Middle frontal gyrus (tissue), 1 donor: ENCODE results near the gene AURKB.

Experiments used
- DNase-seq: peaks from one replicate; pipeline ENCODE4 v3.0.0-alpha.2; 2015; ENCODE audit warnings: low spot score; ENCODE audit errors: extremely low spot score

Gene AURKB

DNA sequence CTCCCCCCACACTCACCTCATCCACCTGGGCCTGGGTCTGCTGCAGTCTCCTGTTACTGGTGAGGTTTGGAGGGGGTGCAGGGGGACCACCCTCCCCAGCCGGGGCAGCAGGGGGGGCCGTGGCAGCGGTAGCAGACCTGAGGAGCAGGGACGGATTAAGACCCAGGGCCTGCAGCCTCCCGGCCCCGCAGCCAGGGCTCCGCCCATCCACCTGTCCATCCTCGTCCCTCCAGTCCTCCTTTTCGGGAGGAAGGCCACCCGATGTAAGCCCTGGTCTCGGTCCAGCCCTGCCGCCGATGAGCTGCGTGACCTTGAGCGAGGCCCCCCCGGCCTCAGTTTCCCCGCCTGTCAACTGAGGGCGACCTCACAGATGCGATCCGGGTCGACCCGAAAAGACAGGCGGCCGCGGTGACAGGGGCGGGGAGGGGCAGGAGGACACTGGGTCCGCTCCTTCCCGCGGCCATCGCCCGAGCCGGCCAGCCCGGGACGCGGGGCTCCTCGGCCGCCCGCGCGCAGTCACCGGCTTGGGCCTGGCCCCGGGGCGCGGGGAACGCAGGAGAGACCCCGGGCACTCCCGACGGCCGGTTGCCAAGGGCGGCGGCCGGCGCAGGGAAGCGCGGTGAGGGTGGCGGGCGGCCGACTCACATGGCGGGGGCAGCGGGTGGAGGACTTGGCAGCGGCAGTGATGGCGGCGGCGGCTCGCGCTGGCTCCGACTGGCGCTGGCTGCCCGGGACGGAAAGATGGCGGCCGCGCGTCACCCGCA is 48.0 kb downstream of the AURKB start, which contains the start of gene VAMP2:
VAMP2 (minus strand) TSS at position 716 of the 764 bp plus-strand sequence; CDS start at position 647, 69 bp downstream.
- DNase-seq, result no peak

DNA sequence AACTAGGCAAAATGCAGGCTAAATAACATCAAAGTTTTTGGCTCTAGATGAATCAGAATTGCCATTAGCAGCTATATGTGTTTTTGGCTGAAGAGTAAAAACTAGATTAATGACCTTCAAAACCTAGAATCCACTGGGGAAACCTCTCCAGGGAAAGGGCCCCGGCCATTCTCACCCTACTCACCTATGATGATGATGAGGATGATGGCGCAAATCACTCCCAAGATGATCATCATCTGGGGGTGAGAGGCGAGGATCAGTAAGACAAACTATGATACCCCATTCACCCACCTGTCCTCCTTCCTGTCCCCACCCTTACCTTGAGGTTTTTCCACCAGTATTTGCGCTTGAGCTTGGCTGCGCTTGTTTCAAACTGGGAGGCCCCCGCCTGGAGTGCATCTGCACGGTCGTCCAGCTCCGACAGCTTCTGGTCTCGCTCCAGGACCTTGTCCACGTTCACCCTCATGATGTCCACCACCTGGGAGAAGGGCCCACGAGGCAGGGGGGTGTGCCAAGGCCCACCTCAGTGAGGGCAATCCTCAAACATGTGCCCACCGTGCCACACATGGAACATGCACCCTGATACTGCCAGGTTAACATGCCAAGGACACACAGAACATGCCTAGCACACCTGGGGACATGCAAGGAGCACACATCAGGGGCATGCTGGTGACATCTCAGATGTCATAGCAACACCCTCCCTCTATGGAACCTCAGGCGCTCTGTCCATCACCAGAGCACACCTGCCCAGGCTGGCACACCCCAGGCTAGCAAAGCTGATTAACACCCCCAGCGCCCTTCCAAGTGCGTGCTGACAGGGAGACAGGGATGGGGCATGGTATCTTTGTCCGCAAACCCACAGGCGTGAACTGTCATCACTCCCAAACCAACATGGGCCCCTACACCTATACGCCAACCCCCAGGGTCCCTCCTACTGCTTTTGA is 48.8 kb downstream of the AURKB start:
- no peak for DNase-seq

DNA sequence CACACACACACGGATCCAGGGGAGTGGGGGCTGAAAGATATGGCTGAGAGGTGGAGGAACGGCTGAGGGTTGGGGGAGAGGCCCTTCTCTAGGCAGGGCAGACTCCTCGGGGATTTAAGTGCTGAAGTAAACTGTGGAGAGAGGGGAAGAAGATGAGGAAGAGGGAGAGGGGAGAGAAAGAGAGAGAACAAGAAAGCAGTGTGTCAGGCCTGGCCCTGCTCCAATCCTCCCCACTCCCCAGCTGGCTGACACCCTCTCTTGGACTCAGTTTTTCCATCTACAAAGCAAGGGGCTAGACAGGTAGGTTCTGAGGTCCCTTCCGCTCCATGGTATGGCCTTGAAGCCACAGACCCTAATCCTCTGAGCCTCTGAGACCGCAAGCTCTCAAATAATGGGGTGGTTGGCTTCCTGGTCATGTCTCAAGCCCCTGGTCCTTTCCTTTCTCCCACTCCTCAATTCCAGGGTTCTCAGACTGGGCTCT is 49.6 kb downstream of the AURKB start:
- DNase-seq, result no peak

DNA sequence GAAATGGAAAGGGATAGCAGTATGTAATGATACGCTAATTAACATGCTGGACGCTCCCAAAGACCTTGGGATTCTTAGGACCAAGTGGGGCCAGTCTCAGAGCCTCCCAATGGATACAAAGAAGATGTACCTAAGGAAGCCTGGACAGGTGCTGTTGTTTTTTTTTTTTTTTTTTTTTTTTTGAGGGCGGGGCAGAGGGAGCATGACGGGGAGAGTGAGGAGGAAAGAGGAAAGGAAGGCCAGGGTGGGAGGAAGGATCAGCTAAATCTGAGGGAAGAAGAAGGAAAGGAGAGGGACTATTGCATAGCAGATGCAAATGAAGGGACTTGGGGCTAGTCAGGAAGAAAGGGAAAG is 50.2 kb downstream of the AURKB start:
- no peak for DNase-seq

DNA sequence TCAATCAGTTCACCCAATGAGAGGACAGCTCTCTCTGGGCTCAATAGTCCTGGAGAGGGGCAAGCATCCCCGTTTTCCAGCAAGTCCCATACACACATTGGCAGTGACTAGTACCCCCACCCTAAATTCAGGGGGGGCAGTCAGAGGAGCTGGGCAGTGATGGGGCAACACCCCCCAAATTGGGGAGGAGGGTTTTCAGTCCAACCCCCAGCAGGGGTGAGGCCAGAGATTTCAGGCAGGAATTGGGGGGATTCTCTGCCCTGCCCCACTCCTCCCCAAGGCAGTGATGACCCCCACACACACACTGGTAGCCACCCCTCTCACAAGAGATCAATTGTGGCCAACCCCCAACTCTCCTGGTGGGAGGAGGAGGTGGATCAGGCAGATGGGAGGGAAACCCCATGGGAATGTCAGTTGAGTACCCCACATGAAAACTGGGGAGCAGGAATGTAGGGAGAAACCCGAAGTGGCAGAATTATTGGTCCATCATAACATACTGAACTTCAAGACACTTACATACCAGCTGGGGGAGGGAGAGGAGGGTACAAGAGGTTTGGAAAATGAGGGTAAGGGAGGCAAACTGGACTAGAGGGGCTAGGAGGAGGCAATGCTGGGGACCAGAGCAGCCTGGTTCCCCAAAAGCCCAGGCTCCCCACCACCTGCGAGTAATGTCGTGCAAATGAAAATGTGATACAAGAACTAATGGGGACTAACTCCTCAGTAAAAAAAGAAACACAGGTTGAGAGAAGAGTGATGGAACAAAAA is 50.7 kb downstream of the AURKB start:
- DNase-seq, result no peak

DNA sequence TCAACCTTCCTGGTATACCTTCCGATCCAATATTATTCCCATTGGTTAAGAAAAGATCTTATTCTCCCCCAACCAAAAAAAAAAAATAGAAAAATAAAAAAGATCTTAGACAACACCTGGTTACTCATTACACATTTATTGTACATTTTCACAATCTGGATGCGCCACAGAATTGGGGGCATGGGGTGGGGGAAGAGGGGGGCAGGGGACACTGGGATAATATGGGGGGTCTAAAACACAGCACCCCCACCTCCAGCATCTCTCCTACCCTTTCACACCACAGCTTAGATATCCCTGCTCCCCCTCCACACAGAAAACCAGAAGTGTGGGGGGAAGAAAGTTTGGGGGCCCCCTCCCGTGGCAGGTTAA is 51.4 kb downstream of the AURKB start:
- no peak for DNase-seq

DNA sequence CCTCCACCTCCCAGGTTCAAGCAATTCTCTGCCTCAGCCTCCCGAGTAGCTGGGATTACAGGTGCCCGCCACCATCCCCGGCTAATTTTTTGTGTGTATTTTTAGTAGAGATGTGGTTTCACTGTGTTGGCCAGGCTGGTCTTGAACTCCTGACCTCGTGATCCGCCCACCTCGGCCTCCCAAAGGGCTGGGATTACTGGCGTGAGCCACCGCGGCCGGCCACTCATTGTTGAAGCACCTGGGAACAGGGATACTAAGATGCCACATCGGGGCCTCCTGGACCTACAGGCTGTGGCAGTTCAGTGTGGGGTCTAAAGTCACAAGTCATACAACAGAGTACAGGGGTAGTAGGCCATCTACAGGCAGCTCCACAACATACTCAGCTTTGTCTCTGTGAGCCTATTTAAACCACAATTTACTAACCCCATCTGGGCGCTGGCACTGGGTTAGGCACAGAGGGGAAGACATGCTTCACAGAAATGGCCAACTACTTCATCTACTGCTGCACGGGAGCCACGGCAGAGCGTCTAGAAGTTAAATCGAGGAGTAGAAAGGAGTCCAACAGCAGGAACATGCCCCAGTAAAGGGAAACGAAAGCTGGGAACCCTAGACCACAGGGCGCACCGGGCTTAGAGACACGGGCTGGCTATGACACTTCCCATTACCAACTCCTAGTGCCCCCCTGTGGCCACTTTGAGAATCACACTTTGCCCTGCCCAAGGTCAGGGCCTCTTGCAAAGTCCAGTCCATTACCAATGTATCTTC is 51.9 kb downstream of the AURKB start:
- peak; percentile 86 for DNase-seq

DNA sequence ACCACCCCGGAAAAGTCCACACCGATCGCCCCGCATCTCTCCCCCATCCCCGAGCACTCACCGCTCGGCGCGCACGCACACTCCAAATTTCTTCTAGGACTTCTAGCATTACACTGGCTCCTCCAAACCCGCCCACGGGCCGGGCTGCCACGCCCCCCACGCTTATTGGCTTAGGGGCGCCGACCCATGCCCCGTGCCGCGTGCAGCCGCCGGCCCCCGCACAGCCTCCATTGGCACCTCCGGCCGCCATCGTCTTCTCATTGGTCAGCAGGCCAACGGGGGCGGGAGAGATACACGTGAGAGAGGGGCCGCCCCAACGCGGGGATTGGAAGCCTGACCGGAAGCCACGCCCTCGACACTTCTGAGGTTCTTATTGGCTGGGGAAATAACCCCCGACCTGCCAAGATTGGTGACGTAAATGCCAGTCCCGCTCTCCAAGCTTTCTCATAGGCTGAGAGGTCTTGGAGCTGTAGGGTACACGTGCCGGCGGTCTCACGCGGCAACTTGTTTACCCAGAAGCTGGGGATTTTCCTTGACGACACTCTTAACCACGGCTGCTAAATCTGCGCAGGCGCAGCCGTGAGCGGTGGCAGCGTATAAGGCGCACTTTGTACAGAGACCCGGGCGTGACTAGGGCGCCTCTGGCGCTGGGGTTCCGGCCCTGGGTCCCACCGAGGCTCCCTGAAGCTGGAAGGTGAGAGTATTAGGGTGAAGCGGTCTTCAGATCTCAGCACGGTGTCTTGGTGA is 54.0 kb downstream of the AURKB start:
- peak; percentile 99 for DNase-seq

DNA sequence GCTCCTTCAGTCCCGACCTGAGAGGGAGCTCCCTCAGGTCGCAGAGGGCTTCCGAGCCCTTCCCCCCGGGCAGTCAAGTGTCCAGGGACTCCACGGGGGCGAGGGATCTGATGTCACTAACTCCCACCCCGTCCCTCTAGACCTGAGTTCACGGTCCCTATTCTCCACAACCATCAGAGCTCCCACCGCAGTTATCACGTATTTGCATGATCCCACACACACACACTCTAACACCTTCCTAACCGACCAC is 54.5 kb downstream of the AURKB start:
- no peak for DNase-seq

DNA sequence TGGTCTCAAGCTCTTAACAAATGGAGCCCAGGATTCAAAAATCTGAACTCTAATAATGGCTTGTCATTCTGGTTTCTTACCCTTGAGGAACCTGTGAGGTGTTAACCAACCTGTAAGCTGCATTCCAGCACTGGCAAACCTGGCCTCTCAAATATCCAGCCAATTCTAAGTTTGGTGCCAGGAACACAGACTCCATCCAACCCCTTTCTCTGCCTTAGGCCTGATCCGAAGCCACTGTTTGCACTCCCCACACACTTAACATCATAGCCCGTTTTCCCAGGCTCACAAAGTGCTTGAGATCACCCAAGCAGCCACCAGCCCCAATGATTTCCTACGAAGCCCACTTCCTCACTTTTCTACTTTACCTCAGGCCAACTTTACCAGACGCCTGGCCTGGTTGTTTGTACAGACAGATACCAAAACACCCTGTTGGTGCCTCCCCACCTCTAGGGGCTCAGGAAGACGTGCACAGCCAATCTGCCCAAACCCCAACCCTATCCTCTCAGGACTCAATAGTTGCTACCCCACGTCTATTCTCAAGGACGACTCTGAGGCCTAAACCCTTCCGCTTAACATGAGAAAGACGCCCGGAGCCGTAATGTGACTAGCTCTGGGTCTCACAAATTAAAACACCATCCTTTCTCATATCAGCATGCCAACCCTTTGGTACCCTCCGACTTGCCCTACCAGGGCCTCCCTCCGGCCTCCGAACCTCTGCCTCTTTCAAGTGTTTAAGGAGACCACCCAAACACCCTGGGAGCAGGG is 55.0 kb downstream of the AURKB start:
- DNase-seq, result no peak
